Ovary (tissue), 3 donors: Measurements from ENCODE around the gene UBXN2A.

ENCODE experiments used
- CTCF ChIP-seq, 3 donors: fragments of 450-650 bp in 2 of 3; fragments of 200-600 bp in 1 of 3; IDR thresholded peaks; one replicate each; pipeline versions ENCODE4 v1.5.1 to v1.8.0; 2016 to 2022; ENCODE audit warnings: antibody characterized with exemption in 3 of 3, mild to moderate bottlenecking in 1 of 3
- POLR2A ChIP-seq: fragments of 450-650 bp; IDR thresholded peaks from one replicate; pipeline ENCODE4 v1.6.1; 2017; ENCODE audit warnings: antibody characterized with exemption, mild to moderate bottlenecking, moderate library complexity
- donor health status: DM: no; HTN: no; CAD: no.

- no peak for TF ChIP-seq CTCF (IDR thresholded peaks at IDR 0.05)
- no peak for TF ChIP-seq POLR2A
Observed at GRCh38 chr2:23941644-23942043, 1.4 kb downstream of the UBXN2A start.
